Stimulated activated CD4-positive, alpha-beta T cell treated with anti-CD3 and anti-CD28 coated beads, TNF-alpha, amount 100 ng/mL, for 48 hours (primary cell): ENCODE data around the gene INHBC.
"Not testable (repeated sequence)": the region's sequence is repeated elsewhere in the genome, so short reads cannot be mapped to it uniquely, and the experiment has no call there.

Experiments used
- DNase-seq, 3 donors: peaks; one replicate each; pipeline ENCODE4 v3.0.0-alpha.2; 2020; ENCODE audit warnings: low read depth in 3 of 3

The INHBC gene

GRCh38 chr12:57487055-57487596, 52.5 kb downstream of the INHBC start:
- no peak for DNase-seq

DNA sequence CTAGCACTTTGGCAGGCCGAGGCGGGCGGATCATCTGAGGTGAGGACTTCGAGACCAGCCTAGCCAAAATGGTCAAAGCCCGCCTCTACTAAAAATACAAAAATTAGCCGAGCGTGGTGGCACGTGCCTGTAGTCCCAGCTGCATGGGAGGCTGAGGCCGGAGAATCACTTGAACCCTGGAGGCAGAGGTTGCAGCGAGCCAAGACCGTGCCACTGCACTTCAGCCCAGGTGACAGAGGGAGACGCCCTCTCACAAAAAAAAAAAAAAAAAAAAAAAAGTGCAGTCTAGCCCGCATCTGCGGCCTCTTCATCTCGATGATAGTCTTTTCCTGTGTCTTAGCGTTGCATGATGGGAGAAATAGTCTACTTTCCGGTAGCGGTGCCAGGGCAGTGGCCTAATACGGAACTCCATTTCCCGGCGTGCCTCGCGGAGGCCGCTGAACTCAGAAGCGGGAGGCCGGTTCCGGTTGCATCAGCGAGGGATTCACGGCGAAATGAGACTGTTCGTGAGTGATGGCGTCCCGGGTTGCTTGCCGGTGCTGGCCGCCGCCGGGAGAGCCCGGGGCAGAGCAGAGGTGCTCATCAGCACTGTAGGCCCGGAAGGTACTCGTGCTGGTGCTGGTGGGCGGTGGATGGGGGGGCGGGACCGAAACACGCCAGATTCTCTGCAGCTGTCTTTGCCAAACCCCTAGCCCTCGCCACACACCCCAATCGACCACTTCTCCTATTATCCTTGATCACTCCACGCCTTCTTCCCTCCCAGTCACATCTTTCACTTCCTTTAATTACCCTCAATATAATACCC, 53.2 kb downstream of the INHBC start, which contains the start of gene MARS1:
Gene MARS1 (plus strand): TSS at position 472 of the 805 bp plus-strand sequence. CDS start 23 bp downstream, at position 495.
- DNase-seq: peak; percentile 85 to 90 (median 86)

- DNase-seq: no peak
Measured at GRCh38 chr12:57488402-57489156, 54.0 kb downstream of the INHBC start.

DNA sequence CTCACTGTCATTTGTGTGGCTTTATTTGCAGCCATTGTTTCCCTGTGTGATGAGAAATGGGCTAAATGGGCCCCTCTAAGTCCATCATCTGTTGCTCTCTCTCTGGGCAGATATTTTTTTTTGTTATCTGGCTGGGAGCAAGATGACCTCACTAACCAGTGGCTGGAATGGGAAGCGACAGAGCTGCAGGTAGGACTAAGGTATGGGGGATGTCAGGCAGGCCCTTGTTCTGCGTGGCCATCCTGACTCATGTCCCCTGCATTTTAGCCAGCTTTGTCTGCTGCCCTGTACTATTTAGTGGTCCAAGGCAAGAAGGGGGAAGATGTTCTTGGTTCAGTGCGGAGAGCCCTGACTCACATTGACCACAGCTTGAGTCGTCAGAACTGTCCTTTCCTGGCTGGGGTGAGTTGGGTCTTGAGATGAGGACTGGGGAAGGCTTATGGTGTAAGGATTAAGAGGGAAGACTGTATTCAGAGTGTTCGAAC, 54.6 kb downstream of the INHBC start:
- DNase-seq: no peak

DNA sequence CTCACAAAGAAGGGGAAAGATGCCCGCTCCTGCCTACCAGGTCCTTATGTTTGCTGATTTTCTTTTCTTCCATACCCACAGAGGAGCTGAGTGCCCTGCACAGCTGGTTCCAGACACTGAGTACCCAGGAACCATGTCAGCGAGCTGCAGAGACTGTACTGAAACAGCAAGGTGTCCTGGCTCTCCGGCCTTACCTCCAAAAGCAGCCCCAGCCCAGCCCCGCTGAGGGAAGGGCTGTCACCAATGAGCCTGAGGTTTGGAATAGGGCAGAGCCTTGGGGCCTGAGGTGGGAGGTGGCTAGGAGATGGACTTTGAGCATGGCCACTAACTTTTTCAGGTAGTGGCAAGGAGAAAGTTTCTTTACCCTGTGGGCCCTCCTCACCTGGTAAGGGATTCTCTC, 55.5 kb downstream of the INHBC start:
- DNase-seq: no peak

- no peak for DNase-seq
Measured at GRCh38 chr12:57491393-57492280, 57.1 kb downstream of the INHBC start.

DNA sequence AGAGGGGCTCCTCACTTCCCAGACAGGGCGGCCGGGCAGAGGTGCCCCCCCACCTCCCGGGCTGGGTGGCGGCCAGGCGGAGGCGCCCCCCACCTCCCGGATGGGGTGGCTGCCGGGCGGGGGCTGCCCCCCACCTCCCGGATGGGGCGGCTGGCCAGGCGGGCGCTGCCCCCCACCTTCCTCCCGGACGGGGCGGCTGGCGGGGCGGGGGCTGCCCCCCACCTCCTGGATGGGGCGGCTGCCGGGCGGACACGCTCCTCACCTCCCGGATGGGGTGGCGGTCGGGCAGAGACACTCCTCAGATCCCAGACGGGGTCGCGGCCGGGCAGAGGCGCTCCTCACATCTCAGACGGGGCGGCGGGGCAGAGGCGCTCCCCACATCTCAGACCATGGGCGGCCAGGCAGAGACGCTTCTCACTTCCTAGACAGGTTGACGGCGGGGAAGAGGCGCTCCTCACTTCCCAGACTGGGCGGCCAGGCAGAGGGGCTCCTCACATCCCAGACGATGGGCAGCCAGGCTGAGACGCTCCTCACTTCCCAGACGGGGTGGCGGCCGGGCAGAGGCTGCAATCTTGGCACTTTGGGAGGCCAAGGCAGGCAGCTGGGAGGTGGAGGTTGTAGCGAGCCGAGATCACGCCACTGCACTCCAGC, 60.6 kb downstream of the INHBC start:
- not testable (repeated sequence) for DNase-seq

DNA sequence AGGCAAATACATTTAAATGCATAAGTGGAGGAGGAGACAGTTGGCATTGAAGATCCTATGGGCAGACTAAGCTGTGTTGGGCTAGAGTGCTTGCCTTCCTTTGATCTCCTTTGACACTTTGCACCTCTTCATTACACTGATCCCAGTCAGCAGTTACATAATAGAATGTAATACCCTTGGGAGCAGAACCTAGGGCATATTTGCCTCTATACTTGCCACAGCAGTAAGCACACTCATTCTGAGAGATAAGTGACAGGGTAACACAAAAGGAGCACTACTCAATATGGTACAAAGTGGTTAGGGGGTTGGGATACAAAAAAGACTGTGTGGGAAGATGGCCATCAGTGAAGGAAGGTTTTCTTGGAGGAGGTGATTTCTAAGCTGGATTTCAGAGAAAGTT, 62.2 kb downstream of the INHBC start:
- DNase-seq: no peak

GRCh38 chr12:57497223-57498131, 62.9 kb downstream of the INHBC start:
- no peak for DNase-seq

GRCh38 chr12:57498132-57498502, 63.5 kb downstream of the INHBC start:
- no peak for DNase-seq

GRCh38 chr12:57498571-57498970, 64.0 kb downstream of the INHBC start:
- no peak for DNase-seq

GRCh38 chr12:57500213-57500612, 65.6 kb downstream of the INHBC start:
- DNase-seq: no peak
